GM13977 (cell line): ENCODE results near the gene ALDH1L1.
A peak's percentile ranks its signal among the peaks of the same experiment; 100 is the strongest.

Experiments used
- DNase-seq: peaks from one replicate; pipeline ENCODE4 v3.0.0; 2012; ENCODE audit warnings: low spot score
- in situ Hi-C: fragments of 300-500 bp; cut with MboI; formaldehyde crosslinking; loops from one replicate; pipeline ENCODE4 v1.12.0; 2022; ENCODE audit warnings: low sequenced_read_pairs, low pct_unique_long_range_greater_than_20kb, mixed read lengths, inconsistent platforms; ENCODE audit not compliant: unreplicated experiment
- TF ChIP-seq, protein P1 (sequence below): IDR thresholded peaks from 2 replicates; pipeline ENCODE4 v1.5.1; 2012; ENCODE audit warnings: mild to moderate bottlenecking, control low read depth; ENCODE audit not compliant: insufficient read depth; ENCODE audit errors: extremely low read depth, missing control alignments

ALDH1L1 gene

GRCh38 chr3:126104742-126105605 is 75.4 kb downstream of the ALDH1L1 start:
- DNase-seq: no peak
- TF ChIP-seq, protein P1, sequence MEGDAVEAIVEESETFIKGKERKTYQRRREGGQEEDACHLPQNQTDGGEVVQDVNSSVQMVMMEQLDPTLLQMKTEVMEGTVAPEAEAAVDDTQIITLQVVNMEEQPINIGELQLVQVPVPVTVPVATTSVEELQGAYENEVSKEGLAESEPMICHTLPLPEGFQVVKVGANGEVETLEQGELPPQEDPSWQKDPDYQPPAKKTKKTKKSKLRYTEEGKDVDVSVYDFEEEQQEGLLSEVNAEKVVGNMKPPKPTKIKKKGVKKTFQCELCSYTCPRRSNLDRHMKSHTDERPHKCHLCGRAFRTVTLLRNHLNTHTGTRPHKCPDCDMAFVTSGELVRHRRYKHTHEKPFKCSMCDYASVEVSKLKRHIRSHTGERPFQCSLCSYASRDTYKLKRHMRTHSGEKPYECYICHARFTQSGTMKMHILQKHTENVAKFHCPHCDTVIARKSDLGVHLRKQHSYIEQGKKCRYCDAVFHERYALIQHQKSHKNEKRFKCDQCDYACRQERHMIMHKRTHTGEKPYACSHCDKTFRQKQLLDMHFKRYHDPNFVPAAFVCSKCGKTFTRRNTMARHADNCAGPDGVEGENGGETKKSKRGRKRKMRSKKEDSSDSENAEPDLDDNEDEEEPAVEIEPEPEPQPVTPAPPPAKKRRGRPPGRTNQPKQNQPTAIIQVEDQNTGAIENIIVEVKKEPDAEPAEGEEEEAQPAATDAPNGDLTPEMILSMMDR: no peak
- in situ Hi-C loops: no loop called here

GRCh38 chr3:126104028-126104635 is 76.3 kb downstream of the ALDH1L1 start:
- in situ Hi-C loops: no loop called here
- TF ChIP-seq, protein P1: no peak
- DNase-seq: no peak

GRCh38 chr3:126103121-126104027 is 77.0 kb downstream of the ALDH1L1 start:
- in situ Hi-C loops: no loop called here
- DNase-seq: no peak

DNA sequence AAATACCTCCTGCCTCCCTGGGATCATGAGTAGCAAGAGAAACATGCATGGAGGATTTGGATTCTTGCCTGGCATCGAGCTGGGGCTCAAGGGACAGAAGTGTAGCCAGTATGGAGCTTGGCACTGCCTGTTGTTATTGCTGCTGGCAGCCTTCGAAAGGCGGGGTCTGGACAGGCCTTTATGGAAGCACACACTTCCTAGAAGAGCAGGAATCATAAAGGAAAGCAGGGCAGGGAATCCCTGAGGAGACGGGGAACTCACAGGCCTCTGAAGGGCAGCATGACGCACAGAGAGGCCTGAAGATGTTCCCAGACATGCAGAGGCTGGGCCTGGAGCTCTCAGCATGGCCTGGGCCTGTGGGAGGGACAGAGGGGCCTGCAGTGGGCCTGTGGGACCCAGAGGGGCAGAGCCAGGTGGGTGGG is 77.8 kb downstream of the ALDH1L1 start:
- DNase-seq: no peak
- in situ Hi-C loops: no loop called here
- TF ChIP-seq, protein P1: no peak

More at GRCh38 chr3:126103121-126104027, 77.0 kb downstream of the ALDH1L1 start:
- TF ChIP-seq, protein P1: peak; percentile 28

GRCh38 chr3:126102011-126102410 is 78.4 kb downstream of the ALDH1L1 start:
- TF ChIP-seq, protein P1: no peak
- no peak for DNase-seq
- in situ Hi-C loops: no loop called here

DNA sequence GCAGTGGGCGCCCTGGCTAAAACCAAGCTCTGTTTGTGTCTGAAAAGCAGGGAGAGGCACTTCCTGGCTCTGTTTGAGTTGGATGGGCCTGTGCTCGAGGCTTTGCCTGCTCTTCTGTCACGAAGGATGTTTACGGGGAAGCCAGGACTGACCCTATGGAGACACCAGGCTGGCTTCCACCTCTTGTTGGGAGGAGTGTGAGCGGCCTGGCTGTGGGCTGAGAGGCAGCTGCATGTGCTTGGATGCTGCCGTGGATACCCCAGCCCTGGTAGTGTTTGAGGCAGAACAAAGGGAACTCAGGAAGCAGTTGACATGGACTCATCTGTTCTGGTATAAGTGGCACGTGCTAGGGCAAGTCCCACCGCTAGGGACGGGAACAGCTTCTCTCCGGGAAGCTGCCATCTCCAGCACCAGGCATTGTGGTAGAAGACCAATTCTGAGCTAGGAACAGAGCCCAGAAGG is 78.8 kb downstream of the ALDH1L1 start:
- in situ Hi-C loops: no loop called here
- peak; percentile 6 for DNase-seq
- TF ChIP-seq, protein P1: no peak
